DMS79 treated with DMSO at 0.1 percent for 48 hours (cell line): ENCODE results near the gene TNFSF9.
A peak's percentile ranks its signal among the peaks of the same experiment; 100 is the strongest.

Source experiments
- DNase-seq: peaks from one replicate; lab custom pipeline; 2025; lab: John Stamatoyannopoulos, UW

Gene TNFSF9, protein sequence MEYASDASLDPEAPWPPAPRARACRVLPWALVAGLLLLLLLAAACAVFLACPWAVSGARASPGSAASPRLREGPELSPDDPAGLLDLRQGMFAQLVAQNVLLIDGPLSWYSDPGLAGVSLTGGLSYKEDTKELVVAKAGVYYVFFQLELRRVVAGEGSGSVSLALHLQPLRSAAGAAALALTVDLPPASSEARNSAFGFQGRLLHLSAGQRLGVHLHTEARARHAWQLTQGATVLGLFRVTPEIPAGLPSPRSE

DNA sequence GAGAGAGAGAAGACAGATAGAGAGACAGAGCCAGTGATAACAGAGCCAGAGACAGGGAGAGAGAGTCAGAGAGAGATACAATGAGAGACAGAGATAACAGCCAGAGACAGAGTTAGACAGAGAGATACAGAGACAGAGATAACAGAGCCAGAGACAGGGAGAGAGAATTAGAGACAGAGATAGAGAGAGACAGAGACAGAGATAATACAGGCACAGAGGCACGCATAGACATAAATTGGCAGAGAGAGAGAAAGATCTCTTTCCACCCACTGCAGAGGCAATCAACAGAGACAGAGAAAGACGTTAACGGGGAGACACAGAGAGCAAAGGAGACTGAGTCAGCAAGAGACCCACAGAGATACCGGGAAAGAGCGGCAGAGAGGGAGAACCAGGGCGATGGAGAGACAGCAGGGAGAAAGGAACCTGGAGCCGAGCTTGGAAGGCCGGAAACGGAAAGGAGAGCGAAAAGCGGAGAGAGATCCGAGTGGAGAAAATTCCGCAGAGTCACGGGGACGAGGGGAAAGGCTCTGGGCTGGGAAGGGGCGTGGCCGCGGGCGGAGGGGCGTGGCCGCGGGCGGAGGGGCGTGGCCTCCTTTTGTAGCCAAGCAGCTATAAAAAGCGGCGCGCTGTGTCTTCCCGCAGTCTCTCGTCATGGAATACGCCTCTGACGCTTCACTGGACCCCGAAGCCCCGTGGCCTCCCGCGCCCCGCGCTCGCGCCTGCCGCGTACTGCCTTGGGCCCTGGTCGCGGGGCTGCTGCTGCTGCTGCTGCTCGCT, at the start of gene TNFSF9:
Gene TNFSF9, plus strand, starts transcription at position 641 of the 777 bp plus-strand sequence. Its CDS starts 11 bp downstream, at position 652.
- DNase-seq = peak; percentile 18

DNA sequence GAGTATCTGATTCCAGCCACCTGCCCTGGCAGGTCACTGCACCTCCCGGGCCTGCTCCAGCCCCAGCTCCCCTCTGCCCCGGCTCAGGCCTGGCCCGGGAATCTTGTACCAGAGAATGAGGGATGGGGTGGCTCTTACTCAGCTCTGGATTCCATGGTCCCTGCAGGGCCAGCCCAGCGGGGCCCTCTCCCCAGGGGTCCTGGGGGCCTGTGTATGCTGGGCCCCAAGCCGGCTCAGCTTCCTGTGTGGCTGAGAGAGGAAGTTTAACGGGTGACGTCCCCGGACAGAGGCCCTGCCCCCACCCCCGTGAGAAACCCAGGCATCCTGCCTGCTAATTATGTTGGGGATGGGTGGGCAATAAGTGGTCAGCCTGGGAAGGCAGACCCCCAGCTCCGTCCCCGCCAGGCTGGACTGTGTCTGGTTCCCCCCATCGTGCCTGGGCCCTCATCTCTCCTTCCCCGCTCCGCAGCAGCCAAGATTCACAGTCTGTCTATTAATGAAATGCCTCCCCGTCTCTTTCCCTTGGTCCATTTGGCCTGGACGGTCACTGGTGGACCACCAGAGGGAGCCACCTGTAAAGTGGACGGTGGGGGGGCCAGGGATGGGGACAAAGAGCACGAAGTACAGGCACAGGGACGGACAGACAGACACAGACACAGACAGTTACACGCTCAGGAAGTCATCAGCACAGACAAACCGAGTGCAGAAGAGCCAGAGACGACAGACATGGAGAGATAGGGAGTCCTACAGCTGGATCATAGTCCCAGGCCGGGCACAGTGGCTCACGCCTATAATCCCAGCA, 49.1 kb upstream of the TNFSF9 start, which contains the start of gene DENND1C:
Gene DENND1C, minus strand, starts transcription at position 247 of the 802 bp plus-strand sequence. Its CDS starts 92 bp downstream, at position 155.
- DNase-seq = no peak

DNA sequence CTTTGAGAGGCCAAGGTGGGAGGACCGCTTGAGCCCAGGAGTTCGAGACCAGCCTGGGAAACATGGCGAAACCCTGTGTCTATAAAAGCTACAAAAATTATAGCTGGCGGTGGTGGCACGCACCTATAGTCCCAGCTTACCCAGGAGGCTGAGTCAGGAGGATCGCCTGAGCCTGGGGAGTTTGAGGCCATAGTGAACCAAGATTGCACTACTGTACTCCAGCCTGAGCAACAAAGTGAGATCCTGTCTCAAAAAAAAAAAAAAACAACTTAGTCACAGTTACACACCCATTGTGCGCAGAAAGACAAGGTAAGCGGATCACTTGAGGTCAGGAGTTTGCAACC, 48.5 kb upstream of the TNFSF9 start:
- DNase-seq = no peak

DNA sequence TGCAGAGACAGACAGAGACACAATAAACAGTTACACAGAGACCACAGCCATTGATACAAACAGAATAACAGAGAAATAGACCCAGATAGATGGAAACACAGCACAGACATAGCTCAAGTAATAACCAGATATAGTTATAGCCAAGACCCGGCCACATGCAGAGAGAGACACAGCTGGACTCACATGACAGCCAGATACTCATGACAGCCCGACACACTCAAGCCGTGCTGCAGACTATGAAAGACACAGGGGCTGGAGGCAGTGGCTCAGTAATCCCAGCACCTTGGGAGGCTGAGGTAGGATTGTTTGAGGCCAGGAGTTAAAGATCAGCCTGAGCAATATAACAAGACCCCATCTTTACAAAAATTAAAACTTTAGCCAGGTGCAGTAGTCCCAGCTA, 47.6 kb upstream of the TNFSF9 start:
- no peak for DNase-seq

DNA sequence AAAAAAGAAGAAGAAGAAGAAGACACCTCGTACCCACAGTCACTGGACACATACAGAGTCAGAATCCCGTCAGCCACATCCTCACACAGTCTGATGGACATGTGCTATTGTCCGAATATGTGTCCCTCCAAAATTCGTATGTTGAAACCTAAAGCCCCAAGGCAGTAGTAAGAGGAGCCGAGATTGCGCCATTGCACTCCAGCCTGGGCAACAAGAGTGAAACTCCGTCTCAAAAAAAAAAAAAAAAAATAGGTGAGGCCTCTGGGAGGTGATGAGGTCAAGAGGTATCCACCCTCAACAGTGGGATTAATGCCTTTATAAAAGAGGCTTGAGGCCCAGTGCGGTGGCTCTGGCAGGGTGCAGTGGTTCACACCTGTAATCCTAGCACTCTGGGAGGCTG, 46.6 kb upstream of the TNFSF9 start:
- no peak for DNase-seq

DNA sequence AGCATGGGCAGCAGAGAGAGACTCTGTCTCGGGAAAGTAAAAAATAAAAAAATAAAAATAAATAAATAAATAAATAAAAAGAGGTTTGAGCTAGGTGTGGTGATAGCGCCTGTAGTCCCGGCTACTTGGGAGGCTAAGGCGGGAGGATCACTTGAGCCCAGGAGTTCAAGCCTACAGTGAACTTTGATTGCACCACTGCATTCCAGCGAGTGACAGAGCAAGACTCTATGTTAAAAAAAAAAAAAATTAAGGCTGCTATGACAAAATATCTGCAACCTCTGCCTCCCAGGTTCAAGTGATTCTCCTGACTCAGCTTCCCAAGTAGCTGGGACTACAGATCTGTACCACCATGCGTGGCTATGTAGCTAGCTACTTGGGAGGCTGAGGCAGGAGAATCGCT, 46.0 kb upstream of the TNFSF9 start:
- no peak for DNase-seq

DNA sequence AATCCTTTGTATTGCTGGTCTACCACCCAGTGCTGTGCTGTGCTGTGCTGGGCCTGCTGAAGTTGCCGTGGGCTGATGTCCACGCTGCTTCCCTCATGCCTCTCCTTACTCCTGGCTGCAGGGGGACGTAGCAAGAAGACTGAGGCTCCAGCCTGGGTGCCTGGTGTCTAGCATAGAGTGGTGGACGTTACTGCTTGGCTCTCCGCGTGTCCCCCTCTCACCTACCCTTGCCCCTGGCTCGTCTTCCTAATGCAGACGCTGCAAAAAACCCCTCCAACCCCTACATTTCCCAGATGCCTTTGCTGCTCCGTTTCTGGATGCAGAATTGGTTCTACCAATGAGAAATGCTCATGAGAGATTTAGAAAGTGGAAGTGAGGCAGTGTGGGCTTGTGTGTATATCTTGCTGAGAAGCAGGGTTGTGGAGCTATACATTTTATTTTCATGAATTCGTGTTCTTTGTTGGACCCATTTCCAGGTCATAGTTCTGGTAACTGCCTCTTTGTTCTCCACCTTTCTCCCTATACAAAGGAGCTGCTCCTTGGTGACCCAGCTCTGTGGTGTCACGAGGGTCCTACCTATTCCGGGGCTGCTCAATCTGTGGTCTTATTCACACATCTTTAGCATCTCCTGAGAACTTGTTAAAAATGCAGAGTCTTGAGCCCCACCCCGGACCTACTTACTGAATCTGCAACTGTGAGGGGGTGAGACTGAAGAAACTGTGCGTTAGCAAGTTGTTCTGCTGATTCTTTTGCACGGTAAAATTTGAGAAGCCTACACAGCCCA, 41.4 kb upstream of the TNFSF9 start:
- DNase-seq = peak; percentile 22

DNA sequence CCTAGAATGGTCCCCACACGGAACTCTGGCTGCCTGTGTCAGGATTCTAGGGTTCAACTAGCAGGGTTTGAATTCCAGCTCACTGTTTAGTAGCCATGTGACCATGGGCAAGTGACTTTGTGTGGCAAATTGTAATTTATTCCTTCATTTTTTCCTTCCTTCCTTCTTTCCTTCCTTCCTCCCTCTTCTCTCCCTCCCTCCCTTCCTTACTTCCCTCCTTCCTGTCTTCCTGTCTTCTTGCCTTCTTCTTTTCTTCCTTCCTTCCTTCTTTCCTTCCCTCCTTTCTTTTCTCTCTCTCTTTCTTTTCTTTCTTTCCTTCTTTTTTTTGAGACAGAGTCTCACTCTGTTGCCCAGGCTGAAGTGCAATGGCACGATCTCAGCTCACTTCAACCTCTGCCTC, 40.7 kb upstream of the TNFSF9 start:
- no peak for DNase-seq

DNA sequence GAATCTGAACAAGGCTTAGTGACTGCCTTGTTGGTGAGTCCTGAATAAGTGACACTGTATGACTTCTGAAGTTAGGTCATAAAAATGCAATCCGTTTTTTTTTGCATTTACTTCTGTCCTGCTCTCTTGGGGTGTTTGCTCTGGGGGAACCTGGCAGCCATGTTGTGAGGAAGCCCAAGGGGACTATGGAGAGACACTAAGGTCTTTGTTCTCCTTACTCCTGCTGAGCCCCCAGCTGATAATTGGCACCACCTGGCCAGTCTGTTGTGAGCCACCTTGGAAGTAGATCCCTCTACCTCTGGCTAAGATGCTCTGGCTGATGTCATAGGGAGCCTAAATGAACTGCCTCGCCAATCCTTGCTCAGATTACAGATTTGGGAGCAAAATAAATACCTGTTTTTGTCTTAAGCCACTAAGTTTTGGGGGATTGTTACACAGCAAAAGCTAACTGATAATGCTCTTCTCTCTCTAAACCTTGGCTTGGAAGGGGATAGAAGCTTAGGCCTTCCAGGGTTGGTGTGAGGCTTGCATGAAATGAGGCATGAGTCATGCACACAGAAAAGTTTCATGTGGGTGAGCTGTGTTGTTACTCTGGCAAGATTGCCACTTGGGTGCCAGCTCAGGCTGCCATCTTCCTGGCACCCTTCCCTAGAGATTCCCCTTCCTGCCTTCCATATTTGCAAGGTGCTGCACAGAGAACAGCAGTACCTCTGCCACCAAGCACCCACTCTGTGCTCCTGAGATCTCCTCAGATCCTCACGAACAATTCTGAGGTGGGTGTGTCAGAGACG, 38.8 kb upstream of the TNFSF9 start:
- no peak for DNase-seq

DNA sequence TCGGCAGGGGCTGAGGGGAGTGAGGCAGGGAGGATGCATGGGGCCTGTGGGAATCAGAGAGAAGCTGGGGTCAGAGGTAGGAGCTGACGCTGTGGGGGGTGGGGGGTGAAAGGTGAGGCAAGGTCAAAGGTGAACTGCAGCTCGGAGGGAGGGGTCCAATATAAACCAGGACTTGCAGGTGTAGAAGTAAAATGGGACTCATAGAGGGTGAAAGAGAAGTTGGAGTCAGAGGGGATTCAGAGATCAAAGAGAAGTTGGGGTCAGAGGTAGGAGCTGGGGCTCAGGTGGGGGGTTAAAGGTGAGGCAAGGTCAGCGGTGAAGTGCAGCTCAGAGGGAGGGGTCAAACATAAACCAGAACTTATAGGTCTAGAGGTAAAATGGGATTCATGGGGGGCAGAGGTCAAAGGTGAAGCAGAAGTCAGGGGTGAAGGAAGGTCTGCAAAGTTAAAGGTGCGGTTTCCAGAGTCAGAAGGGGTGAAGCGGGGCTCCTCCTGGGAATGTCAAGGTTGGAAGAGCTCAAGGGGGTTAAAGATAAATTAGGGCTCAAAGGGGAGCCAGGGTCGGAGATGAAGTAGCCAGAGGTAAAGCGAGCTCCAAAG, 36.3 kb upstream of the TNFSF9 start:
- no peak for DNase-seq

DNA sequence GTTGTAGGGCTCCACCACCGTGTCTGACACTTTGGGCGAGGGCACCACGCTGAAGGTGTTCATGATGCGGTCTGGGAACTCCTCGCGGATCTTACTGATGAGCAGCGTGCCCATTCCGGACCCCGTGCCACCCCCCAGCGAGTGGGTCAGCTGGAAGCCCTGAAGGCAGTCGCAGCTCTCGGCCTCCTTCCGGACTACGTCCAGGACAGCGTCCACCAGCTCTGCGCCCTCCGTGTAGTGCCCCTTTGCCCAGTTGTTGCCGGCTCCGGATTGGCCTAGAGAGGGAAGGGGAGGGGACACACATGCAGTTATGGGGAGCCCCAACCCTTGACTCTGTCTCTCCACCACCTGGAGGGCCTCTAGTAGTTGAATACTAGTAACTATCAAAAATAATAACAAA, 34.9 kb upstream of the TNFSF9 start:
- DNase-seq = no peak

DNA sequence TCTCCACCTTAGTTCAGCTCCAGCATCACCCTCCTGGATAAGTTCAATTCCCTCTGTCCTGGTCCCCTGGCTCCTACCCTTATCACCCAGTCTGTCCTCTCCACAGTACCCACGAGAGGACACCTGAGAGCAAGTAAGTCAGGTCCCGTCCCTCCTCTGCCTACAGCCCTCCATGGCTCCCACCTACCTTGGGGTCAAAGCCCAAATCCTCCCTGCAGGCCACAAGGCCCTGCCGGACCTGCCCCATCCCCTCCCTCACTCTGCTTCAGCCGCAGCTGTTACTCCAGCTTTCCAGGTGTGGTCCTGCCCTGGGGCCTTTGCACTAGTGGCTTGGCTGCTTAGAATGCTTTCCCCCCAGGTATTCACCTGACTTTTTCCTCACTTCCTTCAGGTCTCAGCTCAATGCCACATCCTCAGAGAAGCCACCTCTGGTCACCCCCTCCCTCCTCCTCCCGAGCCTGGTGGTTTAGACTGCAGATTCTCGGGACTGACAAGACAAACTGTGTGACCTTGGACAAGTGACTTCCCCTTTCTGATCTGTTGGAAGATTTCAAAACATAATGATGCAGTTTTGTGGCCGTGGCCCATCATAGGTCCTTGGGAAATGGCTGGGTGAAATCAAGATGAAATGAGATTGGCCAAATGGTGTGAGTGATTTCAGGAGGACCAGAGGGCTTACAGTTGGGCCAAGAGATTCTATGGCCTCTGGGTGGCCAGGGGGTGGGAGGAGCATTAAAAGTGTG, 32.4 kb upstream of the TNFSF9 start:
- no peak for DNase-seq

DNA sequence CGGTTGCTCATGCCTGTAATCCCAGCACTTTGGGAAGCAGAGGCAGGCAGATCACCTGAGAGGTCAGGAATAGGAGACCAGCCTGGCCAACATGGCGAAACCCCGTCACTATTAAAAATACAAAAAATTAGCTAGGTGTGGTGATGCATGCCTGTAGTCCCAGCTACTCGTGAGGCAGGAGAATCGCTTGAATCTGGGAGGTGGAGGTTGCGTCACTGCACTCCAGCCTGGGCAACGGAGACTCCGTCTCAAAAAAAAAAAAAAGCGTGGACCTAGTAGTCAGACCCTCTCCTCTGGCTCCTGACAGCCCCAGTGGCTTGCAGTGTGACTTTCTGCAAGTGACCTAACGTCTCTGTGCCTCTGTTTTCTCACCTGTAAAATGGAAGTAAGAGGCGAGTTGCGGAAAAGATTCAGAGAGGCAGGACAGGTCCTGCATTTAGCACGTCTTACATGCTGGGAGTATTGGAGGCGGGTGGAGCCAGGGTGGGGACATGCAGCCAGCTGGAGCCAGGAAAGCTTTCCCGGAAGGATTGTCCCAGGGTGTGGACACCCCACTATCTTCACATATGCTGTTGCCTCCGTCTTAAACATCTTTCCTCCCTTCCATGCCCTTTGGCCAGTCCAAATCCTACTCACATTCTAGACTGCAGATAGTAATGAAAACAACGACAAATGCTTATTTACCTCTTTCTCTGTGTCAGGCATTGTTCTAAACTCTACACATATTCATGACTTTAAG, 31.6 kb upstream of the TNFSF9 start:
- no peak for DNase-seq

DNA sequence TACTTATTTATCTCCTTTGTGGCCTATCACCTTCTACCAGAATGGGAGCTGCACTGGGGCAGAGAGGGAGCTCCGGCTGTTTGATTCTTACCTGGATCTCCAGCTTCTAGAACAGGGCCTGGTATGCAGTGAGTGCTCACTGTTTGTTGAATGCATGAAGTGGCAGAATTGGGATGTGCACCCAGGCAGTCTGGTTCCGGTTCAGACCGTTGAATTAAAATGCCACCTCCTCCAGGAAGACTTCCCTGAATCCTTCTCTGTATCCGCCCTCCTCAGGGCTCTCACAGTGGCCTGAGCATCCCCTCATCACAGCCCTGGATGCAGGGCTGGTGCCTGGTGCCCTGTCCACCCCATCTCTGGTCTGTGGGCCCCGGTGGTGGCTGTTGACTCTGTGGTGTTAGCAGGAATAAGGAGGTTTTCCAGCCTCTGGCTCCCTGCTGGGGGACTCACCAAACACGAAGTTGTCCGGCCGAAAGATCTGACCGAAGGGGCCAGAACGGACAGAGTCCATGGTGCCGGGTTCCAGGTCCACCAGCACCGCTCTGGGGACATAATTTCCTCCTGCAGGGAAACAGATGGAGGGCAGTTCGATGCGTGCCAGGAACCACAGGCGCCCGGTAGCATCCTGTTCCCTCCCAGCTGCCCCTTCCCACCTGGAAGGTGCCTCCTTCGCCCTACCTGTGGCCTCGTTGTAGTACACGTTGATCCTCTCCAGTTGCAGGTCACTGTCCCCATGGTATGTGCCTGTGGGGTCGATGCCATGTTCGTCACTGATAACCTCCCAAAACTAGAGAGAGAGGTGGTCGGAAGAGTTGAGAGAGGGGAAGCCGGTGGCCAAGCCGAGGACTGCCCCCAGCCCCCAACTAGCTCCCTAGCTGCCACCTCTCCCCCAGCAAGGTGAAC, 29.7 kb upstream of the TNFSF9 start:
- no peak for DNase-seq

DNA sequence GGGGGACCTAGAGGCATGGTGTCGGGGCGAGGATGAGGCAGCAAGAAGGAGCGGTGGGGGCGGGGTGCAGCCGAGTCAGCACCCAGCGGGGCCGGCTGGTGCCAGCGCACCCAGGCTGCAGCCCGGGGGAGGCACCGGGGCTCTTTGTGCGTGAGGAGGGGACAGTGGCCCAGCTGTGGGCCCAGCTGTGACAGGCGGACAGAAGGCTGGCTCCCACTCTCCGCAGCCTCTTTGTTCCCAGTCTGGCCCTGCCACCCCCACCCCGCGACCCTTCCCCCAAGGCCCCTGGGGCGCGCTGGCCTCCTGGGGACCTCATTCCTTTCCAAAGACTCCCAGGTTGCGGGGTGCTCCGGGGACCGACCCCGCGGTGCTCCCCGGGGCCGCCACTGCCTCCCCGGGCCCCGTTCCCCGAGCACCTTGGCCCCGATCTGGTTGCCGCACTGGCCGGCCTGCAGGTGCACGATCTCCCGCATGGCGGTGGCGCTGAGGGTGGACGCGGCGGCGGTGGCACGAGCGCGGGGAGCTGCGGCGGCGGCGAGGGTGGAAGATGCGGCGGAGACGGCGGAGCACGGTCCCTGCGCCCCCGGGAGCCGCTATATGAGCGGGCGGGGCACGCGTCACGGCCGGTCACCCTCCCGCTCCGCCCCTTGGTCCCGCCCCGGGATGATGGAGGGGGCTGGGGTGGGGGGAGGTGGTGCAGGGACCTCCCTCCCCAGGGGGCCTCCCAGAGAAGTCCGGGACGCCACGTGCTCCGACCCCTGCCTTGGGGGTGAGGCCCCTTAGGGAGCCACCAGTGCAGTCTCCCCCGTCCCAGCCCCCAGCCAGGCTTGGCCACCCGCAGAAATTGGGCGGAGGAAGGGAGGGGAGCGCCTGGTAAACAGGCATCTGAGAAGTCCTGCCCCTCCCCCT, 28.8 kb upstream of the TNFSF9 start, which contains the start of gene TUBB4A:
Gene TUBB4A, minus strand, starts transcription at position 570 of the 909 bp plus-strand sequence. Its CDS starts 97 bp downstream, at position 473.
- DNase-seq = no peak

DNA sequence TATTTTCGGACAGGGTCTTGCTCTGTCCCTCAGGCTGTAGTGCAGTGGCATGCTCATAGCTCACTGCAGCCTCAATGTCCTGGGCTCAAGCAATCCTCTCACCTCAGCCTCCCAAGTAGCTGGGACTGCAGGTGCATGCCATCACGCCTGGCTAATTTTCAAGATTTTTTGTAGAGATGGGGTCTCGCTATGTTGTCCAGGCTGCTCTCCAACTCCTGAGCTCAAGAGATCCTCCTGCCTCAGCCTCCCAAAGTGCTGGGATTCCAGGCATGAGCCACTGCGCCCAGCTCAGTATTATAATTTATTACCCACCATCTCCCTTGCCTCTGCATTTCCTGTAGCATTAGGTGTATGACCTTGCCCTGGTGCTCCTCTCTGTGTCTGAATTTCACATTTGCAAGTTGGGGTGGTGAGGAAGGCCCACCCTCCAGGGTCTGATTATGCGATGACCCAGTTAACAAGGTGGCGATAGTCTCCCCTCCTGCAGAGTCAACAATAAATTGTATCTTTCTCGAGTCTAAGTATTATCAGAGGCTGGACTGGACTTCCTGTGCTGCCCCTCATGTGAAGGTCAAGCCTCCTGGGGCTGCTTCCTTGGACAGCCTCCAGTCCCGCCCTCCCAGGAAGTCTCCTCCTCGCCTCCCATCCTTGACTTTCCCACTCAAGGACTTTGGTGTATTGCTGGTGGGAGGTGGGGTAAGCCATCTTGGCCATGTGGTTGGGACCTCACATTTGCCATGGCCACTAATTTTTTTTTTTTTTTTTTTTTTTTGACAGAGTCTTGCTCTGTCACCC, 27.2 kb upstream of the TNFSF9 start:
- DNase-seq = no peak
